Keratinocyte (primary cell): ENCODE results near the gene FBXW5. TPM values are rescaled to one million over a fixed set of nuclear protein-coding genes. Genes with fewer than 3 reads are reported as not detected.

Experiments used
- DNase-seq: peaks from one replicate; pipeline ENCODE4 v3.0.0-alpha.2; 2011; ENCODE audit warnings: low read depth, missing footprints, low spot score
- FAIRE-seq: peaks from 2 replicates; lab custom pipeline; 2011; peaks lifted over from hg19 to GRCh38; lab: Jason Lieb, UNC
- H2AFZ ChIP-seq: 2 replicates; pipeline ENCODE4 v1.6.0; 2012; ENCODE audit warnings: low read length, control low read depth, inconsistent platforms; ENCODE audit not compliant: control insufficient read depth
- H3K27ac ChIP-seq: 2 replicates; pipeline ENCODE4 v1.5.1; 2011; ENCODE audit warnings: low read length; ENCODE audit not compliant: control insufficient read depth, insufficient read depth
- H3K27me3 ChIP-seq: 3 replicates; pipeline ENCODE4 v1.6.0; 2011; ENCODE audit warnings: low read length; ENCODE audit not compliant: control insufficient read depth, insufficient read depth; ENCODE audit errors: extremely low read depth
- H3K36me3 ChIP-seq, 2 experiments: 2 replicates in 1 of 2; 3 replicates in 1 of 2; pipeline ENCODE4 v1.5.1; 2011; ENCODE audit warnings: low read length in 2 of 2, mild to moderate bottlenecking in 1 of 2; ENCODE audit not compliant: control insufficient read depth in 2 of 2, insufficient read depth in 2 of 2; ENCODE audit errors: extremely low read depth in 1 of 2
- H3K4me1 ChIP-seq: 3 replicates; pipeline ENCODE4 v1.5.1; 2011; ENCODE audit warnings: low read length; ENCODE audit not compliant: control insufficient read depth, insufficient read depth; ENCODE audit errors: extremely low read depth
- H3K4me2 ChIP-seq: 3 replicates; pipeline ENCODE4 v1.6.0; 2011; ENCODE audit warnings: low read depth, low read length; ENCODE audit not compliant: control insufficient read depth, insufficient read depth; ENCODE audit errors: extremely low read depth
- H3K4me3 ChIP-seq, 3 experiments: fragments of 200-600 bp in 1 of 3; sonication (generic) in 1 of 3; 2 replicates in 2 of 3; 3 replicates in 1 of 3; pipeline ENCODE4 v1.5.1; 2011 to 2016; ENCODE audit warnings: low read length in 3 of 3, mild to moderate bottlenecking in 3 of 3, control low read depth in 2 of 3, inconsistent platforms in 1 of 3, low read depth in 1 of 3, mixed read lengths in 1 of 3, mixed run types in 1 of 3, moderate library complexity in 1 of 3; ENCODE audit not compliant: control insufficient read depth in 2 of 3, insufficient read depth in 2 of 3; ENCODE audit errors: extremely low read depth in 1 of 3
- H3K79me2 ChIP-seq: 2 replicates; pipeline ENCODE4 v1.6.0; 2012; ENCODE audit warnings: low read length; ENCODE audit not compliant: control insufficient read depth, insufficient read depth
- H3K9ac ChIP-seq: 3 replicates; pipeline ENCODE4 v1.6.0; 2011; ENCODE audit warnings: low read length; ENCODE audit not compliant: control insufficient read depth, insufficient read depth; ENCODE audit errors: extremely low read depth
- H3K9me1 ChIP-seq: 3 replicates; pipeline ENCODE4 v1.6.0; 2011; ENCODE audit warnings: low read length; ENCODE audit not compliant: control insufficient read depth, insufficient read depth; ENCODE audit errors: extremely low read depth
- H3K9me3 ChIP-seq: 2 replicates; pipeline ENCODE4 v1.5.1; 2012; ENCODE audit warnings: low read depth, low read length; ENCODE audit not compliant: control insufficient read depth
- H4K20me1 ChIP-seq: 3 replicates; pipeline ENCODE4 v1.6.0; 2011; ENCODE audit warnings: low read length; ENCODE audit not compliant: control insufficient read depth, insufficient read depth; ENCODE audit errors: extremely low read depth
- CTCF ChIP-seq, 3 experiments: IDR thresholded peaks in 1 of 3; conservative IDR thresholded peaks in 1 of 3; optimal IDR thresholded peaks in 1 of 3; 2 replicates in 2 of 3; 3 replicates in 1 of 3; pipeline versions ENCODE3 to v1.5.1; 2011; ENCODE audit warnings: low read length in 3 of 3, mild to moderate bottlenecking in 3 of 3, moderate library complexity in 2 of 3, control low read depth in 1 of 3, inconsistent platforms in 1 of 3; ENCODE audit not compliant: insufficient read depth in 2 of 3; ENCODE audit errors: extremely low read depth in 1 of 3
- EZH2 ChIP-seq: IDR thresholded peaks from one replicate; pipeline ENCODE4 v1.6.1; 2012; ENCODE audit warnings: inconsistent platforms, mild to moderate bottlenecking, low read length, moderate library complexity
- dilution Hi-C: fragments of 300-500 bp; cut with MboI; formaldehyde crosslinking; loops from one replicate; pipeline ENCODE4 v1.7.0; 2020; ENCODE audit warnings: low sequenced_read_pairs; ENCODE audit not compliant: extremely low pct_ligation_motif_present
- polyA plus RNA-seq, 5 experiments: library from polyadenylated mRNA; depleted of rRNA in 3 of 5; stranded (reverse) in 3 of 5; stranded (forward) in 1 of 5; unstranded in 1 of 5; fragments of >200 nt; gene quantifications; 1 replicate in 1 of 5; 2 replicates in 3 of 5; 3 replicates in 1 of 5; pipeline versions ENCODE4 v1.2.1 to v1.2.3, GENCODE V29; 2011 to 2012; ENCODE audit warnings: missing spikeins in 2 of 5, low read depth in 1 of 5, low replicate concordance in 1 of 5

FBXW5 gene
- polyA plus RNA-seq, 1 donor (not counting 4 experiments of a cell fraction or from before 2014, with no cell fraction given), result 23.0 TPM

GRCh38 chr9:136930014-136930413 is 14.5 kb downstream of the FBXW5 start:
- Histone ChIP-seq H3K4me2 (no peak overlapping the region), H3K9ac (no peak overlapping the region), H2AFZ (no peak overlapping the region), H3K9me3 (no peaks in the 10 kb centered on the region), H4K20me1 (no peaks in the 10 kb centered on the region), H3K27me3 (no peaks in the 10 kb centered on the region), H3K4me1 (no peaks in the 10 kb centered on the region), H3K9me1 (no peaks in the 10 kb centered on the region), H3K79me2 (no peaks in the 10 kb centered on the region), H3K27ac (no peak overlapping the region), H3K36me3 (peaks cover 15 to 21% of the 10 kb centered on the region in 2 experiments), H3K4me3 (no peak overlapping the region)
- DNase-seq, result no peak
- FAIRE-seq, result no peak
- dilution Hi-C loops, result loop anchor here (25.0 kb wide), 1 partner anchor 118 kb away; the partner anchor contains the start of gene RABL6
- TF ChIP-seq CTCF (optimal IDR thresholded peaks at IDR 0.05 in 1 of 3, IDR thresholded peaks at IDR 0.05 in 1 of 3, conservative IDR thresholded peaks at IDR 0.05 in 1 of 3; ENCODE audit: extremely low read depth in 1 of 3, insufficient read depth in 2 of 3, low read length in 3 of 3) (no peak), EZH2 (no peak)

- H3K9me1 ChIP-seq, result no peaks in the 10 kb centered on the region
- no peak overlapping the region for H3K9ac ChIP-seq
- FAIRE-seq, result no peak
- no peak overlapping the region for H3K4me2 ChIP-seq
- dilution Hi-C loops, result loop anchor here (25.0 kb wide), 1 partner anchor 116 kb away; the partner anchor contains the start of gene RABL6
- H3K4me1 ChIP-seq, result no peaks in the 10 kb centered on the region
- no peaks in the 10 kb centered on the region for H4K20me1 ChIP-seq
- H2AFZ ChIP-seq, result no peak overlapping the region
- no peaks in the 10 kb centered on the region for H3K9me3 ChIP-seq
- H3K4me3 ChIP-seq, result no peak overlapping the region
- peaks cover 19 to 21% of the 10 kb centered on the region in 2 experiments for H3K36me3 ChIP-seq
- no peaks in the 10 kb centered on the region for H3K79me2 ChIP-seq
- no peak overlapping the region for H3K27ac ChIP-seq
- TF ChIP-seq CTCF (optimal IDR thresholded peaks at IDR 0.05 in 1 of 3, IDR thresholded peaks at IDR 0.05 in 1 of 3, conservative IDR thresholded peaks at IDR 0.05 in 1 of 3; ENCODE audit: extremely low read depth in 1 of 3, insufficient read depth in 2 of 3, low read length in 3 of 3) (no peak), EZH2 (no peak)
- no peaks in the 10 kb centered on the region for H3K27me3 ChIP-seq
- no peak for DNase-seq
These were observed 15.9 kb downstream of the FBXW5 start for GRCh38 chr9:136928591-136928990.
